Measurements from ENCODE around the gene TIMM13.

- TF ChIP-seq TCF12 (IDR thresholded peaks at IDR 0.05): no peak
- no peak for TF ChIP-seq CHD2 (IDR thresholded peaks at IDR 0.05; ENCODE audit: low read length, partially characterized antibody)
- TF ChIP-seq CTCF (IDR thresholded peaks at IDR 0.05): no peak
Measured at GRCh38 chr19:2460245-2460644, 32.9 kb upstream of the TIMM13 start.

All from SK-N-SH (cell line).